TTC549 (cell line): ENCODE results near the gene PTPRK.
"Not testable (repeated sequence)": the region's sequence is repeated elsewhere in the genome, so short reads cannot be mapped to it uniquely, and the experiment has no call there.

Source experiments
- FAIRE-seq: peaks from 2 replicates; lab custom pipeline; 2012; peaks lifted over from hg19 to GRCh38; lab: Jason Lieb, UNC

Gene PTPRK

GRCh38 chr6:127951172-127951917 lies 569.1 kb downstream of the PTPRK start:
- FAIRE-seq: no peak

DNA sequence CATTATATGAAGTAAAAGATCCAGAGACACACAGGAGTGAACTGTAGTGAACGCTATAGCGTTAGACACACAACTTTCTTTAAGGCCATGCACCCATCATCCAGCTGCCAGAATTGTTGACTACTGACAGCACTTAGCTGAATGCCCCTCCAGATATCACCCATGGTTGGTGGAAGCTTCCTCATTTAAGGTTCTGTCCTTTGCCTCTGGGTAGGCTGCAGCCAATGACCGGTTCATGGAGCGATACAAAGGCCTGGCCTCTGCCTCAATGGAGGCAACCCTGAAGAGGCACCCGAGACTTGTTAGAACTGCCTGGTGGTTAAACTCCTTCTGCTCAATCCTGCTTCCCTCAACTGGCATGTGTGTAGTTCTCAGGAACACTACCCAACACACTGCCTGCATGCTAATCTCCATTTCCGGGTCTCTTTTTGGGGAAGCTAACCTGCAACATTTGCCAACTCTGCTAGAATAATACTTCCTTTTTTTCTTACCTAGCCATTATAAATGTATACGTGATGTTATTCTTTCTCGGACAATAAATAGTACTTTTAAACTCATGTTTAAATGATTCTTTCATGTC lies 569.7 kb downstream of the PTPRK start:
- no peak for FAIRE-seq

GRCh38 chr6:127949251-127949650 lies 571.1 kb downstream of the PTPRK start:
- no peak for FAIRE-seq

GRCh38 chr6:127946388-127946787 lies 574.0 kb downstream of the PTPRK start:
- no peak for FAIRE-seq

DNA sequence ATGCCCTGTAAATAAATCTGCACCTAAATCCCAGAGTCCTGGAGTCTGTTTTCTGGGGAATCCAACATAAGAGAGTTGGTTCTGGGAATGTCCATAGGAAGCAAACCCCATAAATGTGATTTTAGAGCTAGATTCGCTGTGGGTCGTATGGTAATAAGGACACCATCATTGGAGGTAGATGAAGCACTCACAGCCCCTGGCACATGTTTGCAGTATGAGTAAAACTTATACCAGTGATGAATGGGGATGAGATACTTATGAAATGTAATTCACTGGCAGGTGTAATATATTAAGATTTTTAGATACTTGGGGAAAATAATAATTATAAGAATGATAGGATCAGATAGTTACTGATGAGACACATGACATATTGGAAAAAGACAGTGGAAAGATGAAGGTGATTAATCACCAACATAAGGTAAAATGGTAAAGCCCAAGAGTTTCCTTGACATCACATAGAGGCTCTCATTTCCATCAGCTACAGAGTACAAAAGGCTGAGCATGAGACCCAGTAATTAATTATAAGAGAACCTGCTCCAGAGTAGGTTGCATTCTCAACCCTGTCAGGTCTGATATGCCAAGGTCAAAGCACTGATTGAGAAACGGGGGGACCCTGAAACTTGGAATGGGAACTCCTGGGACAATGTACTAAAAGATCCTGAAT lies 574.8 kb downstream of the PTPRK start:
- no peak for FAIRE-seq

DNA sequence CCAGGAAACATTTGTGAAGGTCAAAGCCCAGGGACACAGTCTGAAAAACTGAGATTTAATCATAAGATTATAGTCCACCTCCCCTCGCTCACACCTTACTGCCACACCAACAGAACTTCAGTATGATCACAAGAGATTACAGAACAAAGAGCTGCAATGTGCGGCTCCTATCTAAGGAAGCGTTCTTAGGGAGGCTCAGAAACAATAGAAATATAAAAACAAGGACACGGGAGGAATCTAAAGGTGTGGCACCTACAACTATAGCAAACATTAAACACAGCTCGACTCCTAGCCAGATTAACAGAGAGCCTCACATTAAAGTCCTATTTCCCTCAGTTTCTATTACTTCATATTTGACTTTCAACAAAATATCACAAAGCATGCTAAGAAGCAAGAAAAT lies 579.2 kb downstream of the PTPRK start:
- FAIRE-seq: no peak

DNA sequence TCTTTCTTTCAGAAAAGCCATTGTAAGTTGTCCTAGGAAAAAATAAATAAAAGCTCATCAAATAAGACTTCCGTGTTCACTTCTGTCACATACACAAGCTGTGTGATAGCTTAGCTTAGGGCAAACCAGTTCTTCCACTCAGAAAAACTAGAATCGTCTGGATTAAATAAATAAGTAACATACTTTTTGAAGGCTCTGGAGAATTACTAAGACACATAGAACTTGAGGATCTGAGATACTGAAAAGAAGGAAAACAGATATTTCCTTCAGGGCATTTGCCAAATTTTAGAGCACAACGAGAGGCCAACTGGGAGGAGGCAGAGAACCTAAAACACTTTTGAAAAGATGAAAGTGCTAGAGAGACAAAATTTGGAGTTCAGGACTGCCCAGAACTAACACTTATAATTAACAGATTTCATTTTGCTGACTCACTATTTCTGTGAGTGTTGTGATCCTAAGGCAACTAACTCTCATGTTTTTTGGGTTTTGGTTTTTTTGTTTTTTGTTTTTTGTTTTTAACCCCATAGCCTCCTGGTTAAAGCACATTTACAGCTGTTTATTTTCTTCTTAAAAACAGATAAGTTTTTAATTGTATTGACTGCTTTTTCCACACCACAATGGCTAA lies 580.8 kb downstream of the PTPRK start:
- no peak for FAIRE-seq

DNA sequence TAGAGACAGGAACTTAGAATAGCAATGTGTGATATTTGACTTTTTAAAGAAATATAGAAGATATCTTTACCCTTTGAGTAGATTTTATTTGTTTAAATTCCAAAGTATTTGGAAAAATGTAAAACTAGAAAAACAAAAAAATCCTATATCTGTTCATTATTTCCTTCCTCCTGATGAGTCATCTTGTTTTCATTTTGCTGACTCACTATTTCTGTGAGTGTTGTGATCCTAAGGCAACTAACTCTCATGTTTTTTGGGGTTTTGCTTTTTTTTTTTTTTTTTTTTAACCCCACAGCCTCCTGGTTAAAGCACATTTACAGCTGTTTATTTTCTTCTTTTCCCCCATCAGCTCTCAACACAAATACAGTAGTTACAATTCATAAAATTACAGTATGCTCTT lies 581.7 kb downstream of the PTPRK start:
- FAIRE-seq: no peak

DNA sequence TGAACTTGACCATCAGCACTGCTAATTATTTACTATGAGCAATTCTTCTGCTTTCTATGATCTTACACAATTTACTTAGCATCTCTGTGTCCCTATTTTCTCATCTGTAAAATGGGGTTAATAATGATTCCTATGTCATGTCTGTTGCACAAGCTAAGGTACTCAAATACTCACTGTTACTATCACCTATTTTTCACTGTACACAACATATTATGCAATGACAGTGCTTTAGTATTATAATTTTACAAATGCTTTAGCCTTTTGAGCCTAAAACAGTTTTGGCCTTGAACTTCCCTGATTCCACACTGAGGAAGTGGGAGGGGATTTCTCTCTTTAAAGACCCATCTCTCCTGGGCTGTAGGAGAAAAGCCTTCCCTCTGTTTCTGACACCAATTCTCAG lies 582.7 kb downstream of the PTPRK start:
- no peak for FAIRE-seq

DNA sequence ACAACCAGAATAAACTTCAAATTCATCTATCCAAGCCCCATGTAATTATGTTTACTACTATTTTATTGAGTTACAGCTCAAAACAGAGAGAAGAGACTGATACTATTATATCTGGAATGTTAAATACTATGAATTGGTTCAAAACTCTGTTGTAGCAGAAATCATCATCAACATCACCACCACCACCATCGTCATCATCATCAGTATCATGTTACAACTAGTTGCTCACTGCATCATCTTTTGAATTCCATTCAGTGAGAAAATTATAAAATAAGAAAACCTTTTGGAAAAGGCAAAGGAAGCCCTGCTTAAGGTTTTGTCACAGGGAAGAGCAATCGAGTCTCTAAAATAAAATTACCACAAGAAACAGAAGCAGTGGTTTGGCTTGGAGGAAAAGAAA lies 583.3 kb downstream of the PTPRK start:
- FAIRE-seq: no peak

GRCh38 chr6:127934956-127935355 lies 585.4 kb downstream of the PTPRK start:
- FAIRE-seq: no peak

- no peak for FAIRE-seq
Measured at GRCh38 chr6:127933852-127934840, 586.3 kb downstream of the PTPRK start.

DNA sequence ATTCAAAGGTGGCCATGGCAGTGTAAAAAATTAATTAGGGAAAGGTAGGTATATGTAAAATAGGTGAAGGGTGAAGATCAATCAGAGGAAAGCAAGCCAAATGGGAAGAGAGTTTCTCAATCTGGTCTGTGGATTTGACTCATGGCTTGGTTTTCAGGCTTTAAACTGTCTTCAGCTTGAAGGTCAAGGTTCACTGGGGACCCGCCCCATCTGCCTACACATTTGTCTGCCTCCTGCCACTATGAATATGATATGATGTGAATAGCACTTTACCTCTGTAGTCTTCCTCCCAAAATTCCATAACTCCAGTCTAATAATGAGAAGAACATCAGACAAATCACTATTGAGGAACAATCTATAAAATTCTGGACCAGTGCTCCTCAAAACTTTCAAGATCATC lies 587.3 kb downstream of the PTPRK start:
- no peak for FAIRE-seq

- no peak for FAIRE-seq
Measured at GRCh38 chr6:127932708-127933107, 587.7 kb downstream of the PTPRK start.

DNA sequence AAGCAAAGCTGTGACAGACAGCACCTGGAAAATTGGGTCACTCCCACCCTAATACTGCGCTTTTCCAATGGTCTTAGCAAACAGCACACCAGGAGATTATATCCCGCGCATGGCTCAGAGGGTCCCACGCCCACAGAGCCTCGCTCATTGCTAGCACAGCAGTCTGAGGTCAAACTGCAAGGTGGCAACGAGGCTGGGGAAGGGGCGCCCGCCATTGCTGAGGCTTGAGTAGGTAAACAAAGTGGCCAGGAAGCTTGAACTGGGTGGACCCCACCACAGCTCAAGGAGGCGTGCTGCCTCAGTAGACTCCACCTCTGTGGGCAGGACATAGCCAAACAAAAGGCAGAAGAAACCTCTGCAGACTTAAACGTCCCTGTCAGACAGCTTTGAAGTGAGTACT lies 594.0 kb downstream of the PTPRK start:
- FAIRE-seq: not testable (repeated sequence)

GRCh38 chr6:127924440-127924839 lies 596.0 kb downstream of the PTPRK start:
- FAIRE-seq: no peak

- no peak for FAIRE-seq
Measured at GRCh38 chr6:127924031-127924430, 596.4 kb downstream of the PTPRK start.

- FAIRE-seq: no peak
Measured at GRCh38 chr6:127923135-127923534, 597.3 kb downstream of the PTPRK start.

- no peak for FAIRE-seq
Measured at GRCh38 chr6:127921982-127922381, 598.4 kb downstream of the PTPRK start.

GRCh38 chr6:127920804-127921203 lies 599.6 kb downstream of the PTPRK start:
- no peak for FAIRE-seq
